ENCODE data around the gene ZNF428.
"Not testable (repeated sequence)": the region's sequence is repeated elsewhere in the genome, so short reads cannot be mapped to it uniquely, and the experiment has no call there.

Gene ZNF428

DNA sequence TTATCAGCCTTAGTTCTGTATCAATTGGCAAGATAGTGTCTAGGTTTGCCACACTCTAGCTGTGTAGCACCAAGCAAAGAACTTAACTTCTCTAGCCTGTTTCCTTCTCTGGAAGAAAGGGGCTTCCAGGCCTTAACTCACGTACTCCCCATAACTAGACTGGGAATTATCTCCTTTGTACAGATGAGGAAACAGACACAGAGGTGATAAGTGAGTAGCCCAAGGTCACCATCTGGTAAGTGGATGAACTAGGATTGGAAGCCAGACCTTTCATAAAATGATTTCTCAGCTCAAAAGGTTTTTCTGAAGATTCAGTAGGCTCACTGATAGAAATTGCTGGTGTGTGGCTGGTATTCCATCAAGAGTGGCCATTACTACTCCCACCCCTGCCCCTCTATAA, 3.1 kb downstream of the ZNF428 start:
- DNase-seq, result no peak

- no peak for DNase-seq
Measured at GRCh38 chr19:43612374-43612773, 7.1 kb downstream of the ZNF428 start.

DNA sequence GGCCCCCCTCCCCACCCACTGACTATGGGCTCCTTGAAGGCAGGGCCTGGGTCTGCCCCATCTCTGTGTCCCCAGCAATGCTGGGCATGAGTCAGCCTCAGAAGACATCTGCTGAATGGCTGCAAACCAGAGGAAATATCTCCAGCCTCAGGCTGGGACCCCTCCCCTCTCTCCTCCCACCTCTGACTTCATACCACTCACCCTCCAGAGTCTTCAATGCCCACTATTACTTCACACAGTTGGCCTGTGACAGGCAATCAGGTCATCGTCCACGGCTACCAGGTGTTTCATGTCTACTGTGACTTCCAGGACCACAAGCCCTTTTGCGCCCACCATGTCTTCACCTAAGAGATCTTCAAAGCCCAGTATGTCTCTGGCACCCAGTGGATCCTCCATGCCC, 7.6 kb downstream of the ZNF428 start, which contains the start of gene SRRM5:
Gene SRRM5 (plus strand): TSS at position 301 of the 400 bp plus-strand sequence. CDS start 34 bp downstream, at position 335.
- DNase-seq, result no peak

DNA sequence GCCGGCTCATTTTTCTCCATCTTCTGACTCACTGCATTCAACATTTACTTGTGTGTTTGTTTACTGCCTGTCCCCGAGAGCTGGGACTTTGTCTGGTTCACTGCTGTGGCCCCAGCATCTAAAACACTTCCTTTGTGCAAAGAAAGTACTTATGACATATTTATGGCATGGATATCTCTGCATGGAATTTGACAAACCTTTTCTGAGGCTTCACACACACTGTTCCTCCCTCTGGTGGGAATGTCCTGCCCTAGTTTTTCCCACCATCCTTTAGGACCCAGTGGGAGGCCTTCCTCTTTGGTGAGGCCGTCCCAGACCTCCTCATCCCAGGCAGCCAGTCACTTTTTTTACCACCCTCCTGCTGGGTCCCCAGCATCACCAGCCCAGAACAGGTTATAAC, 8.9 kb downstream of the ZNF428 start:
- no peak for DNase-seq

DNA sequence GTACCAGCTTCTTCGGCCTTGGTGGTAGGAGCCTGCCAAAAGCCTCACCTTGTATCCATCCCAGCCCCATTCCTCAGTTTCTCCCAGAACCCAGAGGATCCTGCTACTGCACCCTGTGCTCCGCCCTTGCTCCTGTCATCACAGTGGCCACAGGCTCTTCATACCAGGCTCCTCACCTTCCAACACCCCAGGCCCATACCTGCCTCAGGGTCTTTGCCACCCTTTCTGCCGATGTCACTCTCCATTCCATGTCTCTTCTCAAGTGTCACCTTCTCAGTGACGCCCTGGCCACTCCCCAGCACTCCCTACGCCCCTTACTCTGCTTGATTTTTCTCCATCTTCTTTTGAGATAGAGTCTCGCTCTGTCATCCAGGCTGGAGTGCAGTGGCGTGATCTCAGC, 9.6 kb downstream of the ZNF428 start:
- no peak for DNase-seq

DNA sequence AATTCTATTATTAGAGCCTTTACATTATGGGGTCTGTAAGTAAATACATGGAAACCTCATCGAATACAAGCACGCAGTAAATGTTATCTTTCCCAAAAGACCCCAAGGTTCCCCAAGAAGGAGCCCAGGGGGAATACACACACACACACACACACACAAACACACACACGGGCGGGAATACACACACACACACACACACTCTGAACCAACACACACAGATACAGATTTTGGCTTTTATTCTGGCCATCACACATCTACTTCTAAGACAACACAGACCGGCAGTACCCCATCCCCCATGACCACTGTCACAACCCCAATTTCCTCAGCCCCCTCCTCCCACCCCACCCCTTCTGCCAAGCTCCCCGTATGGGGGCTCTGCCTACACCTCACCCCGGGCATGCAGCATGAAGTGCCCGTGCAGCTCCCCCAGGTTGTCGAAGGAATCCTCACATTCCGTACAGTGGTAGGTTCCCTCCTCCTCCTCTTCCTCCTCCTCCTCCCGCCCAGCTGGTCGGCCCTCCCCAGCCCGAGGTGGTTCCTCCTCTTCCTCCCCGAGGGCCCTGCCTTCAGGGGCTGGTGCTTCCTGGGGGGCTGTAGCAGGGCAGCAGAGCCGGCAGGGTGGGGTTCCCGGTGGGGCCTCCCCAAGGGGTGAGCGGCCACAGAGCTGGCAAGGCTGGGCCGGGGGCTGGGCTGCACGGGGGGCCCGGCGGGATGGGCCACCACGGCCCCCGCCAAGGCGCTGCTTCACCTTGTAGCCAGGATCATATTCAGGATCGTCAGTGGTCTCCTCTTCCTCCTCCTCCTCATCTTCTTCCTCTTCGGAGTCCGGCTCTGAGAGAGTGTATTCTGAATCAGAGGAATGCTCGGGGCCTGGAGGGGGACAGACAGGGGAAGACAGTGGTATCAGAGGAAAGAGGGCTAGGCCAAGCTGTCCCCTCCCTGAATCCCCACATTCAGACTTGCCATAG, 11.9 kb downstream of the ZNF428 start:
- DNase-seq, result no peak

- no peak for DNase-seq
Measured at GRCh38 chr19:43606569-43607229, 12.7 kb downstream of the ZNF428 start.

DNA sequence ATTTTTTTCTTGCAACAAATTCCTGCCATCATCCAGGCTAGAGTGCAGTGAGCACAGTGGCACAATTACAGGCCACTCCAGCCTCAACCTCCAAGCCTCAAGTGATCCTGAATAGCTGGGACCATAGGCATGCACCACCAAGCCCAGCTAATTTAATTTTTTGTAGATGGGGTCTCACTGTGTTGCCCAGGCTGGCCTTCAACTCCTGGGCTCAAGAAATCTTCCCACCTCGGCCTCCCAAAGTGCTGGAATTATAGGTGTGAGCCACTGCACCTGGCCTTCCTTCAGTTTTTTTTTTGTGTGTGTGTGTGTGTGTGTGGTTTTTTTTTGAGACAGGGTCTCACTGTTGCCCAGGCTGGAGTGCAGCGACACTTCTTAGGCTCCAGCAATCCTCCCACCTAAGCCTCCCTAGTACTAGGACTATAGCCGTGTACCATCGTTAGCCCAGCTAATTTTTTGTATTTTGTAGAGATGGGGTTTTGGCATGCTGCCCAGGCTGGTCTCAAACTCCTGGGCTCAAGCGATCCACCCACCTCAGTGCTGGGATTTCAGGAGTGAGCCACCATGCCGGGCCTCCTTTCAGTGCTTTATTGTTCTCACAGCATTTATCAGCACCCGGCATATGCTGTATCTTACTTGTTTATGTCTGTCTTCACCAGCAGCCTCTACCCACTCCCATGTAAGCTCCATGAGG, 13.4 kb downstream of the ZNF428 start:
- DNase-seq, result no peak

DNA sequence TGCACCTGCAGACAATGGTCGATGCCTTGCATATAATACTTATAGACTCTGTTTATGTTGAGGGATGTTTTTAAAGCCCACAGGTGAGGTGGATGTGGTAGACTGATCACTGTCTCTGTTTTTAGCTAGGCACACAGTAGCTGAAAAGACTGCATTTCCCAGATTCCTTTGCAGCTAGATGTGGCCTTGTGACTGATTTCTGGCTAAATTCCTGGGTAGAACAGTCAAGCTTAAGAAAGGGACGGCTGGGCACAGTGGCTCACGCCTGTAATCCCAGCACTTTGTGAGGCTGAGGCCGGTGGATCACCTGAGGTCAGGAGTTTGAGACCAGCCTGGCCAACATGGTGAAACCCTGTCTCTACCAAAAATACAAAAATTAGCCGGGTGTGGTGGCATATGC, 19.1 kb downstream of the ZNF428 start:
- DNase-seq, result not testable (repeated sequence)

DNA sequence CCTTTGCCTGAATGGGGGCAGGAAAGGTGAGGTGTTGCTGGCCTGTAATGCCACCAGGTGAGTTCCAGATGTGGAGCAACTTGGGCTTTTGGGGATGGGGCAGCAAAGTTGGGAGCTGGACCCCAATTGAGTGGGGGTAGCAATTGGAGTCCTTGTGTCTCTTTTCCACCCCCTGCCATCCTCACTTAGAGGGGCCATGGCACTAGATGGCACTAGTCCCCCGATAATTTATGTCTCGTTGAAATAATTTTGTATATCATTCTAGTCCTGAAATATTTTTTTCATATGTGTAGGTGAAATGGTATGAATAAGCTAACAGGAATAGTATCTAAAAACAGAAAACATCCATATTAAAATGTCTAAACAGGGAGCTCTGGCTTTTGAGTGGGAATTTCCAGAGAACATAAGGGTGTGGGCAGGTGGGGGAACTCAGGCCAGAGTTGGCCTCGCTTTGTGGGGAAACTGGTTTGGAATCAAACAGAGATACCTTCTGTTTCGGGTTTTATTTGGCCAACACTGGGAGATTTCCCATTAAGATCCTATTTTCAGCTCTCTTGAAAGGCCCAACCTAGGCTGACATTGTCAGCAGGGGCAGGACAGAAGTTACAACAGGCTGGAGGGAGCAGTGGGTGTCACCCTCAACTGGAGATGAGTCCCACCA, 19.7 kb downstream of the ZNF428 start:
- no peak for DNase-seq

DNA sequence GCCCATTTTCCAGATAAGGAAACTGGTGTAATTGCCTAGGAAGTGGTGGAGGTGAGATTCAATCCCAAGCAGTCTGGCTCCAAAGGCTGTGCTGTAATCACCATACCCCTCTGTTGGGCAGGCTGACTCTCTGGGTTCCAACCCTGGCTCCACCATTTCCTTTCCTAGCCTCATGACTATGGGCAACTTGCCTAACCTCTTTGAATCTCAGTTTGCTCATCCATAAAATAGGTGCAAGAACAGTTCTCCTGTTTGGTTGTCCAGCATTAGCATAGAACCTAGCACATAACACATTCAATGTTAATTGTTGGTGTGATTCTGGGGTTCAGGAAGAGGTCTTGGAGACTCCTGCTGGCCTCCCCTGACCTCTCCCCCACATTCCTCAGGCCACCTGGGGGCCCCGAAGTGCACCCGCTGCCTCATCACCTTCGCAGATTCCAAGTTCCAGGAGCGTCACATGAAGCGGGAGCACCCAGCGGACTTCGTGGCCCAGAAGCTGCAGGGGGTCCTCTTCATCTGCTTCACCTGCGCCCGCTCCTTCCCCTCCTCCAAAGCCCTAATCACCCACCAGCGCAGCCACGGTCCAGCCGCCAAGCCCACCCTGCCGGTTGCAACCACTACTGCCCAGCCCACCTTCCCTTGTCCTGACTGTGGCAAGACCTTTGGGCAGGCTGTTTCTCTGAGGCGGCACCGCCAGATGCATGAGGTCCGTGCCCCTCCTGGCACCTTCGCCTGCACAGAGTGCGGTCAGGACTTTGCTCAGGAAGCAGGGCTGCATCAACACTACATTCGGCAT, 20.8 kb downstream of the ZNF428 start:
- no peak for DNase-seq

- DNase-seq, result no peak
Measured at GRCh38 chr19:43597876-43598275, 21.6 kb downstream of the ZNF428 start.

DNA sequence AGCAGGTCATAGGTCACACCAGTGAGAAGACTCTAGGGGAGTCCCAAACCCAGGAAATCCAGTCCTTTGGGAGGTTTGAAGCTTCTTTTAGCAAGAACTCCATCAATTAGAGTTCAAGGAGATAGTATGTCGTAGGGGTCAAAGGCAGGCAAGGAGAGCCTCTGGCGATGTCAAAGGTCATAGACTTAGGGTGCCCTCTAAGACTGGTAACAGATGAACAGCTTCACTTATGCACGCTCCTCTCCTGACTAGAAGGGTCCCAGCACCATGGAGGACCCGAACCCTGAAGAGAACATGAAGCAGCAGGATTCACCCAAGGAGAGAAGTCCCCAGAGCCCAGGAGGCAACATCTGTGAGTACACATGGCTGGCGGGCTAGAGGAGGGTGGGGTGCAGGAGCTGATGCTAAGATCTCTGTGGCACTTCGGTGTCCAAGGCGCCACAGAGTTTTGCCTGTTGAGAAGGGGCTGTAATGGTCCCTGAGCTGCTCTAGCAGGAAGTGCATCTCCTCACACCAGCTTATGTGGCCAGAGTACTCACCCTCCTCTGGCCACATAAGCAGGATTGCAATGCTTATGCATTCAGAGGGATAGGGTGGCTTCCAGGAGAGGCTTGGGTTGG, 22.5 kb downstream of the ZNF428 start:
- DNase-seq, result no peak

- DNase-seq, result peak; percentile 100
Measured at GRCh38 chr19:43595999-43596841, 23.2 kb downstream of the ZNF428 start, which contains the start of the genes IRGQ and ZNF576. IRGQ (minus strand) TSS chr19:43596134; CDS start chr19:43595338, 796 bp downstream. ZNF576 (plus strand) TSS chr19:43596595; CDS start chr19:43597109, 514 bp downstream.

DNA sequence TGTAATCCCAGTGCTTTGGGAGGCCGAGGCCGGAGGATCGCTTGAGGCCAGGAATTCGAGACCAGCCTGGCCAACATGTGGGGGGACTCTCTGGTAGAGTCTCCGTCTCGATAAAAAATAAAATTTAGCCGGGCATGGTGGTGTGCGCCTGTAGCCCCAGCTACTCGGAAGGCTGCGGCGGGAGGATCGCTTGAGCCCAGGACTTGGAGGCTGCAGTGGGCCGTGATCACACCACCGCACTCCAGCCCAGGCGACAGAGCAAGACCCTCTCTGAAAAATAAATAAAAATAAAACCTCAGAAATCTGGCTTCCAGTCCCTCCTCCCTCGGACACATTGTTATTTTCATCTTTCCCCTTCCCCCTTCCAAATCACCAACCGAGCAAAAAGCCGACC, 23.8 kb downstream of the ZNF428 start:
- DNase-seq, result peak; percentile 32

DNA sequence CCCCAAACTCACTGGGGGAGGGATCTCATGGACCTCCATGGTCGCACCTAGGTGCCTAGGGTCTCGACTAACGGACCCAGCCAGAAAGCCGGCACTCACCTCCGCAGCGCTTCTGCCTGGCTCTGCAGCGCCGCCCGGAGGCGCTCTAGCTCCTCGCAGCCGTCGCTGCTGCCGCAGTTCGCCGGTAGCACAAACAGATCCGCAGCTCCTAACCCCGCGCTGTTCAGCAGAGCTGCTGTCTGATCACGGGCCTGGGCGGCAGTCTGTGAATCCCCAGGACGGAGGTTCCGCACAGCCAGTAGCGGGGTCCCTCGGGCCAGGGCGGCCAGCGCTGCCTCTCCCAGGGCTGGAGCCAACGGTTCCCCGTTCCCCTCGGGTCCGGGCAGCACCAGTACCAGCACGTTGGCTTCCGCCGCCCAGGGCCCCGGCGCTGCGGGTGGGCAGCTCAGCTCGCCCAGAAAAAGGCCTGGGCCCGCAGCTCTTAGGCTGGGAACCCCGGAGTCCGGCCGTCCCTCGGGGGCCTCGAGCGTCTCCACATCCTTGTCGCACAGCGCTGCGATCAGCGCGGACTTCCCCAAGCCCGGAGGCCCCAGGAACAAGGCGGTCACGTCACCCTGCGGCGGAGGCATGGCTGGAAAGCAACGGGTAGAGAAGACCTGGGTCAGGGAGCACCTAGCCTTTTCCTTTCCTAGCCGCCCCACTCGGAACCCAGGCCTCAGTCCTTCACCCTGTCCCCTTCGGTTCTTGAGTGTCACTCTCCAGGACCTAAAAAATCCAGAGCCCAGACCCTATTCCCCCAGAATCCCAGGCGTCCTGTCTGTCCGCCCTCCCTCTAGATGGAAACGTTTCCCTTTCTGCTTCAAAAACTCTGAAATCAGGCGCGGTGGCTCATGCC, 24.5 kb downstream of the ZNF428 start:
- DNase-seq, result peak; percentile 79

DNA sequence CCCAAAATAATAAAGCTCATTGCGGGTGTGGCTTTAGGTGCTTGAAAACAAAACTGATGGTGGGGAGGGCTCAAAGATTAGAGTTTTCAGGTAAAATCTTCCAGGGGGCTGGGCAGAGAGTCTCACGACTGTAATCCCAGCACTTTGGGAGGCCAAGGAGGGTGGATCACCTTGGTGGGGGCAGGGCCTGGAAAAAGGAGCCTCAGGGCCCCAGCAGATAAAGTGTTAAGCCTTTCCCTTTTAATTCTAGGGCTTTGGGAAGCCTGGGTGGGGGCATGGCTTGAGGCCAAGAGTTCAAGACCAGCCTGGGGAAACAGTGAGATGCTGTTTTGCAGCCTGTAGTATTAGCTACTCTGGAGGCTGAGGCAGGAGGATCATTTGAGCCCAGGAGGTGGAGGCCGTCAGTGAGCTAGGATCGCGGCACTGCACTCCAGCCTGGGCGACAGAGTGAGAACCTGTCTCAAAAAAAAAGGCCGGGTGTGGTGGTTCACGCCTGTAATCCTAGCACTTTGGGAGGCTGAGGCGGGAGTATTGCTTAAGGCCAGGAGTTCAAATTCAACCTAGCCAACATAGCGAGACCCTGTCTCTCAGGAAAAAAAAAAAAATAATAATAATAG, 25.2 kb downstream of the ZNF428 start:
- no peak for DNase-seq

DNA sequence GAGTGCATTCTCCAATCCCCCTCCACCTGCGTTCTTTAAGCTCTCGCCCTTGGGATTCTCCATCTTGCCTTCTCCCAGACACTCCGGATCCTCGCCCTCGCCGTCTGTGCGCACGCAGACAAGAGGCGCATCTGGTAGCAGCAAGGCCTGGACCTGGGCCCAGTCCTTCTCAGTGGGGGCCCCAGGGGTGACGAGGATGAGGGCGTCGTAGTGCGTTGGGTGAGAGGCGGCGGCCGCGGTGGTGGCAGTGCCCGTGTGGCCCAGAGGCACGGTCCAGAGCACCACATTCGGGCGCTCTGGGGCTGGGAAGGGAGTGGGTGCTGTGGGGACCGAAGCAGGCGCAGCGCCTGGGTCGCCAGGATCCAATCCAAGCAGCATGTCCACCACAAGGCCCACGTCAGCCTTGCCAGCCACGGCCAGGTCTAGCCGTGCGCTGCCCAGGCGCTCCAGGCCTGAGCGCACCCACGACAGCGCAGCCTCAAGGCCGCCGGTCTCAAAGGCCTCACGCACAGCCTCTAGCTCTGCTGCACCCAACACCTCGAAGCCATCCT, 26.6 kb downstream of the ZNF428 start:
- DNase-seq, result no peak
